Measurements from ENCODE around the gene GAL3ST1. TPM values are rescaled to one million over a fixed set of nuclear protein-coding genes. Genes with fewer than 3 reads are reported as not detected.

The GAL3ST1 gene
- total RNA-seq, 1 experiment from 2014 or later: not detected

DNA sequence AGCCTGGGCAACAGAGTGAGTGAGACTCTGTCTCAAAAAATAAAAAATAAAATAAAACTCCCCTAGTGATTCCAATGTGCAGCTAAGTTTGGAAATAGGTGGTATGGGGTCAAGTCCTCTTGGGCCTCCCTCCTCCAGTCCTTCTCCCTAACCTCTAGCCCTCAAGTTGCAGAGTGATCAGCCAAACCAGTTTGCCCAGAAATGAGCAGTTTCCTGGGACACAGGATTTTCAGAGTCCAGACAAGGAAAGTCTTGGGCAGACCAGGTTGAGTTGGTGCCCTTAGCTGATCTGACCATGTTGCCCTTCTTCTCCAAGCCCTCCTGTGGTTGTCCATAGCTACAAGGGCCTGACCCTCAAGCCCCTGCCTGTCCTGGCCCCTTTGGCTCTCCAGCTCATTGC, 40.4 kb upstream of the GAL3ST1 start:
- Mint-ChIP-seq H3K27me3 (ENCODE audit: insufficient read depth, unreplicated experiment) (no peaks in the 10 kb centered on the region), H3K36me3 (ENCODE audit: insufficient read depth, unreplicated experiment) (no peaks in the 10 kb centered on the region), H3K27ac (ENCODE audit: low read depth, unreplicated experiment) (no peak overlapping the region), H3K9me3 (ENCODE audit: unreplicated experiment) (no peaks in the 10 kb centered on the region), H3K4me3 (ENCODE audit: unreplicated experiment) (no peak overlapping the region), H3K4me1 (ENCODE audit: insufficient read depth, unreplicated experiment) (peaks cover 4% of the 10 kb centered on the region)
- CTCF ChIA-PET: interaction anchor here (0.8 to 1.3 kb wide), 2 partner anchors 9 to 20 kb away, joined by 3 read pairs; no protein-coding TSS in a partner anchor
- intact Hi-C loops (cut with micrococcal nuclease): no loop called here
- POLR2A ChIA-PET: no interaction called here
- no TSS peak for BruUV-seq (replicated peaks)
- DNase-seq (ENCODE audit: unreplicated experiment): no peak
- no peak for TF ChIP-seq CTCF (IDR thresholded peaks at IDR 0.05; ENCODE audit: unreplicated experiment)

GRCh38 chr22:30614268-30614667, 39.8 kb upstream of the GAL3ST1 start:
- ChIA-PET POLR2A (no interaction called here), CTCF (interaction anchor here (0.5 to 1.3 kb wide), 3 partner anchors 8 to 143 kb away, joined by 3 to 4 read pairs (median 3); no protein-coding TSS in a partner anchor)
- intact Hi-C loops (cut with micrococcal nuclease): no loop called here
- DNase-seq (ENCODE audit: unreplicated experiment): no peak
- Mint-ChIP-seq H3K27me3 (ENCODE audit: insufficient read depth, unreplicated experiment) (no peaks in the 10 kb centered on the region), H3K4me3 (ENCODE audit: unreplicated experiment) (no peak overlapping the region), H3K9me3 (ENCODE audit: unreplicated experiment) (no peaks in the 10 kb centered on the region), H3K27ac (ENCODE audit: low read depth, unreplicated experiment) (no peak overlapping the region), H3K4me1 (ENCODE audit: insufficient read depth, unreplicated experiment) (peaks cover 9% of the 10 kb centered on the region), H3K36me3 (ENCODE audit: insufficient read depth, unreplicated experiment) (no peaks in the 10 kb centered on the region)
- no TSS peak for BruUV-seq (replicated peaks)
- TF ChIP-seq CTCF (IDR thresholded peaks at IDR 0.05; ENCODE audit: unreplicated experiment): no peak

DNA sequence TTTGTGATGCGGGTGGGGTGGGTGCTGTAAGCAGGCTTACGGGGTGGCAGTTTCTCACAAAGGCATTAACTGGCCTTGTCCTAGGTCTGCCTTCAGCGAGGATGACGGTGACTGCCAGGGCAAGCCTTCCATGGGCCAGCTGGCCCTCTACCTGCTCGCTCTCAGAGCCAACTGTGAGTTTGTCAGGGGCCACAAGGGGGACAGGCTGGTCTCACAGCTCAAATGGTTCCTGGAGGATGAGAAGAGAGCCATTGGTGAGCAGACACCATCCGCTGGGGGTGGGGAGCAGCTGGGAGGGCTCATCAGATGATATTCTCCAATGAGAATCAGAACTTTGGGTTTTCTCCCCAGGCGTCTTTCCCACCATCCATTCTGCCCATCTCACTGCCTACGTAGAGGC, 38.3 kb upstream of the GAL3ST1 start:
- Mint-ChIP-seq H3K4me3 (ENCODE audit: unreplicated experiment) (no peak overlapping the region), H3K27me3 (ENCODE audit: insufficient read depth, unreplicated experiment) (no peaks in the 10 kb centered on the region), H3K9me3 (ENCODE audit: unreplicated experiment) (no peaks in the 10 kb centered on the region), H3K36me3 (ENCODE audit: insufficient read depth, unreplicated experiment) (no peaks in the 10 kb centered on the region), H3K4me1 (ENCODE audit: insufficient read depth, unreplicated experiment) (peaks cover 14% of the 10 kb centered on the region), H3K27ac (ENCODE audit: low read depth, unreplicated experiment) (no peak overlapping the region)
- no peak for TF ChIP-seq CTCF (IDR thresholded peaks at IDR 0.05; ENCODE audit: unreplicated experiment)
- POLR2A ChIA-PET: interaction anchor here (0.6 kb wide), 1 partner anchor 183 kb away, joined by 3 read pairs; no protein-coding TSS in a partner anchor
- intact Hi-C loops (cut with micrococcal nuclease): no loop called here
- DNase-seq (ENCODE audit: unreplicated experiment): no peak
- BruUV-seq (replicated peaks): no TSS peak
- CTCF ChIA-PET: interaction anchor here (0.6 to 1.5 kb wide), 2 partner anchors 22 to 45 kb away, joined by 4 to 7 read pairs; no protein-coding TSS in a partner anchor

GRCh38 chr22:30611197-30611596, 36.7 kb upstream of the GAL3ST1 start:
- Mint-ChIP-seq H3K36me3 (ENCODE audit: insufficient read depth, unreplicated experiment) (no peaks in the 10 kb centered on the region), H3K4me1 (ENCODE audit: insufficient read depth, unreplicated experiment) (peaks cover 14% of the 10 kb centered on the region), H3K27me3 (ENCODE audit: insufficient read depth, unreplicated experiment) (no peaks in the 10 kb centered on the region), H3K4me3 (ENCODE audit: unreplicated experiment) (no peak overlapping the region), H3K9me3 (ENCODE audit: unreplicated experiment) (no peaks in the 10 kb centered on the region), H3K27ac (ENCODE audit: low read depth, unreplicated experiment) (no peak overlapping the region)
- no peak for TF ChIP-seq CTCF (IDR thresholded peaks at IDR 0.05; ENCODE audit: unreplicated experiment)
- POLR2A ChIA-PET: no interaction called here
- BruUV-seq (replicated peaks): no TSS peak
- intact Hi-C loops (cut with micrococcal nuclease): no loop called here
- CTCF ChIA-PET: interaction anchor here (0.6 to 1.5 kb wide), 2 partner anchors 15 to 23 kb away, joined by 7 read pairs; no protein-coding TSS in a partner anchor
- no peak for DNase-seq (ENCODE audit: unreplicated experiment)

Data from MCF 10A (cell line).